Measurements from ENCODE around the gene SH3D19.

- TF ChIP-seq CTCF (conservative IDR thresholded peaks at IDR 0.05): no peak
- TF ChIP-seq ZFX (IDR thresholded peaks at IDR 0.05): no peak
Measured at GRCh38 chr4:151143811-151144210, 181.6 kb downstream of the SH3D19 start.
